ENCODE measurements around the gene SSH2. TPM values are rescaled to one million over a fixed set of nuclear protein-coding genes. Genes with fewer than 3 reads are reported as not detected.

SSH2 gene
- polyA plus RNA-seq, 1 donor from 2014 or later, result 16.6 TPM

- H3K9ac ChIP-seq (ENCODE audit: low read length), result no peak overlapping the region
- no peaks in the 10 kb centered on the region for H3K27me3 ChIP-seq (ENCODE audit: insufficient read depth, low read depth, low read length)
- no peak overlapping the region for H3K27ac ChIP-seq (ENCODE audit: low read length)
- peaks cover 6% of the 10 kb centered on the region for H3K9me3 ChIP-seq (ENCODE audit: low read length)
- no peaks in the 10 kb centered on the region for H4K20me1 ChIP-seq (ENCODE audit: insufficient read depth)
- no peak overlapping the region for H2AFZ ChIP-seq (ENCODE audit: low read depth, low read length)
- no peaks in the 10 kb centered on the region for H3K36me3 ChIP-seq (ENCODE audit: insufficient read depth, low read length)
- H3K4me2 ChIP-seq (ENCODE audit: low read length), result no peak overlapping the region
- no peak overlapping the region for H3K4me3 ChIP-seq (ENCODE audit: low read length)
- TF ChIP-seq REST (IDR thresholded peaks at IDR 0.05; ENCODE audit: borderline replicate concordance) (no peak), SMC3 (conservative IDR thresholded peaks at IDR 0.05; ENCODE audit: poor library complexity) (no peak), POLR2AphosphoS5 (IDR thresholded peaks at IDR 0.05) (no peak), EP300 (conservative IDR thresholded peaks at IDR 0.05; ENCODE audit: poor library complexity, severe bottlenecking) (no peak), MXI1 (conservative IDR thresholded peaks at IDR 0.05; ENCODE audit: poor library complexity, severe bottlenecking) (no peak), EZH2 (IDR thresholded peaks at IDR 0.05; ENCODE audit: borderline replicate concordance, insufficient read depth, low read length, poor library complexity, severe bottlenecking) (no peak), RAD21 (conservative IDR thresholded peaks at IDR 0.05) (no peak)
- no peaks in the 10 kb centered on the region for H3K79me2 ChIP-seq (replicated peaks; ENCODE audit: insufficient read depth, low read length)
- H3F3A ChIP-seq (ENCODE audit: insufficient read depth, low read length, poor library complexity, severe bottlenecking), result no peaks in the 10 kb centered on the region
- H3K9me2 ChIP-seq (ENCODE audit: insufficient read depth, low read length), result no peaks in the 10 kb centered on the region
These were observed 26.2 kb upstream of the SSH2 start for GRCh38 chr17:29956225-29956624.

GRCh38 chr17:29954405-29954804 lies 24.4 kb upstream of the SSH2 start:
- H3K4me2 ChIP-seq (ENCODE audit: low read length), result no peak overlapping the region

More at GRCh38 chr17:29954405-29954804, 24.4 kb upstream of the SSH2 start:
- Histone ChIP-seq H3K79me2 (replicated peaks; ENCODE audit: insufficient read depth, low read length) (no peaks in the 10 kb centered on the region), H3K9ac (ENCODE audit: low read length) (no peak overlapping the region), H3F3A (ENCODE audit: insufficient read depth, low read length, poor library complexity, severe bottlenecking) (no peaks in the 10 kb centered on the region), H3K9me2 (ENCODE audit: insufficient read depth, low read length) (no peaks in the 10 kb centered on the region), H3K9me3 (ENCODE audit: low read length) (peaks cover 6% of the 10 kb centered on the region), H2AFZ (ENCODE audit: low read depth, low read length) (no peak overlapping the region), H3K4me3 (ENCODE audit: low read length) (no peak overlapping the region), H3K27me3 (ENCODE audit: insufficient read depth, low read depth, low read length) (peaks cover 8% of the 10 kb centered on the region), H4K20me1 (ENCODE audit: insufficient read depth) (no peaks in the 10 kb centered on the region), H3K27ac (ENCODE audit: low read length) (no peak overlapping the region), H3K36me3 (ENCODE audit: insufficient read depth, low read length) (no peaks in the 10 kb centered on the region)
- TF ChIP-seq MXI1 (conservative IDR thresholded peaks at IDR 0.05; ENCODE audit: poor library complexity, severe bottlenecking) (no peak), SMC3 (conservative IDR thresholded peaks at IDR 0.05; ENCODE audit: poor library complexity) (no peak), EP300 (conservative IDR thresholded peaks at IDR 0.05; ENCODE audit: poor library complexity, severe bottlenecking) (no peak), TAF1 (IDR thresholded peaks at IDR 0.05; ENCODE audit: low read depth) (no peak), REST (IDR thresholded peaks at IDR 0.05; ENCODE audit: borderline replicate concordance) (no peak), POLR2AphosphoS5 (IDR thresholded peaks at IDR 0.05) (no peak), CTCF (IDR thresholded peaks at IDR 0.05; ENCODE audit: poor library complexity, severe bottlenecking) (no peak), EZH2 (IDR thresholded peaks at IDR 0.05; ENCODE audit: borderline replicate concordance, insufficient read depth, low read length, poor library complexity, severe bottlenecking) (no peak), RAD21 (conservative IDR thresholded peaks at IDR 0.05) (no peak)

All from neural cell (in vitro differentiated cells).